GM18873 (cell line): ENCODE measurements around the gene KCNK10.
"Not testable (repeated sequence)": the region's sequence is repeated elsewhere in the genome, so short reads cannot be mapped to it uniquely, and the experiment has no call there.

Experiments
- ATAC-seq: cut with Tn5 transposase; IDR thresholded peaks from one replicate; pipeline ENCODE4 v1.9.1; 2021; ENCODE audit warnings: mild to moderate bottlenecking, moderate library complexity, moderate number of reproducible peaks; ENCODE audit not compliant: unreplicated experiment, low FRiP score

KCNK10 gene

GRCh38 chr14:88272390-88273269 is 50.4 kb downstream of the KCNK10 start:
- ATAC-seq: no peak

DNA sequence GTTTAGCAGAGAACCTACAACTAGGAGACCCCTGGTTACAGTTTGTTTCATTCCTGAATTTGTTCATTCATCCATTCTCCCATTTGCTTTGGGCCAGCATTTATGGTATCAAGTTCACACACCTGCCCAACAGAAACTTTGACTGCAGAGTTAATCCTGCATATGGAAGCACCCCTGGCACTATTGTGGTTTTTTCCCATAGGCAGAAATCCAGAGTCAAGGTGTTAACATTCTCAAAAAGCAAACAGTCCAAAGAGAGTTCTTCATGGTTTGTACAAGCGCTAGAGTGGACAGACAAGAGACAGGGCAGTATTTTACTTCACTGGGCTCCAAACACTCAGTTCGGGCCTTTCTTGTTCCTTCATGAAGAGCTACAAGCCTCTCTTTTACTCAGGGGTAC is 51.9 kb downstream of the KCNK10 start:
- no peak for ATAC-seq

- ATAC-seq: no peak
Measured at GRCh38 chr14:88270776-88271175, 52.3 kb downstream of the KCNK10 start.

- ATAC-seq: no peak
Measured at GRCh38 chr14:88269806-88270420, 53.2 kb downstream of the KCNK10 start.

- no peak for ATAC-seq
Measured at GRCh38 chr14:88266474-88266873, 56.6 kb downstream of the KCNK10 start.

GRCh38 chr14:88264116-88264515 is 59.0 kb downstream of the KCNK10 start:
- ATAC-seq: no peak

- ATAC-seq: not testable (repeated sequence)
Measured at GRCh38 chr14:88261302-88261701, 61.8 kb downstream of the KCNK10 start.

DNA sequence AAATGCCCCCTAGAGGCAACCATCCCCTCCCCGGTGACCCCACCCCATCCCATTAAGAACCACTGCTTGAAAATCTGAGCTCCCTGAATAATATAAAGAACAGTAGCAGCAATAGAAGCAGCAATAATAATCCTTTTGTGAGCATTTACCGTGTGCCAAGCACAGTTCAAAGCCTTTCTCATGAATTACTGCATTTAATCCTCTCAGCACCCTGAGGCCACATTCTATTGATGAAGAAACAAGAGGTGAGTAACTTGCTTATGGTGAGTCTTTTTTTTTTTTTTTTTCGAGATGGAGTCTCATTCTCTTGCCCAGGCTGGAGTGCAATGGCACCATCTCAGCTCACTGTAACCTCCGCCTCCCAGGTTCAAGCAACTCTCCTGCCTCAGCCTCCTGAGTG is 65.0 kb downstream of the KCNK10 start:
- ATAC-seq: no peak

DNA sequence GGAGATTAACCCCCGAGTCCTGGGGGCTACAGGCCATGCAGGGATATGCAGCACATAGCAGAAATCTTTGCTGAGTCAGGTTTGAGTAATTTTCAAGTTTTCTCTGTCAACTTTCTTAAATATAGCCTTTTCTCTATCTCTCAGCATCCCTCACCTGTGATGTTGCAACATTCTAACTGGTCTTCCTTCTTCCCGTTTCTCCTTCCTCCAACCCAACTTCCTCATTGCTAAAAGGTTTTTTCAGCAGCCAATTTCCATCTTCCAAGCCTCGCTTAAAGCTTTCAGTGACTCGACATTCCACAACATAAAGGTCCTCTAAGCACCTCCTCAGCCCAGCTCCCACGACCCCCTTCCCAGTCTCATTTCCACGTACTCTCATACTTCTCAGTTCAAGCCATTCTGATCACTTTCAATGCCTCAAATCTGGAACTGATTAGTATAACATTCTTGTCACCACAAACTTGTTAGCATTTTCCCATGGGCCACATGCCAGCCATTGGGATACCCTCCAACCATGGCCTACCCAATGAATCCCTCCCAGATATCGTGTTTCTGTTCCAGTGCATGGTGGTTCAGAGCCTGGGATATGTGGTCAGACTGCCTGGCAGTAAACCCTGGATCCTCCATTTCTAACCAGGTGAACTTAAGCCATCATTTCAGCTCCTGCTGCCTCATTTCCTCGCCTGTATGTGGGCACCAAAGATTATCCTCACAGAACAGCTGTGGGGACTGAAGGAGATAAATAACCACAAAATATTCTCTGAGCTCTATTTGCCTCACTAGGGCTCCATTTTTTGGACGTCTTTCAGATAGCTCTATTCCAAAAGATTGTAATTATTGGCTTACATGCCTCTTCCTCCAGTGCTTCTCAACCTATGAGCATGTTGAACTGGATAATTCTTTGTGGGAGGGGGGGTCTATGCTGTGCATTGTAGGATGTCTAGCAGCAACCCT is 65.8 kb downstream of the KCNK10 start:
- no peak for ATAC-seq

DNA sequence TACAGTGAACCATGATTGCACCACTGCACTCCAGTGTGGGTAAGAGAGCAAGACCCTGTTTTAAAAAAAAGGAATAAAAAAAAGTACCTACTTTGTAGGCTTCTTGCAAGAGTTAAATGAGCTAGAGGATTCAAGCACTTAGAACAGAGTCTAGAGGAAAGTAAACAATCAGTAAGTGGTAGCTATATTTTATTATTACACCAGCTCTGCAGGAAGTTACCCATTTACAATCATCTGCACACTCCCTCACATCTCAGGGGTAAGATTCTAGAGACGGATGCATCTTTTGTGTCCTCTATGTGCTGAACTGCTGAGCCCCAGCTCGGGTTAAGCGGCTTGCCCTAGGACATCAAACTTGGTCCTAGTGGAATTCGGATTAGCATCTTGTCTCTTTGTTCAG is 67.3 kb downstream of the KCNK10 start:
- ATAC-seq: no peak

DNA sequence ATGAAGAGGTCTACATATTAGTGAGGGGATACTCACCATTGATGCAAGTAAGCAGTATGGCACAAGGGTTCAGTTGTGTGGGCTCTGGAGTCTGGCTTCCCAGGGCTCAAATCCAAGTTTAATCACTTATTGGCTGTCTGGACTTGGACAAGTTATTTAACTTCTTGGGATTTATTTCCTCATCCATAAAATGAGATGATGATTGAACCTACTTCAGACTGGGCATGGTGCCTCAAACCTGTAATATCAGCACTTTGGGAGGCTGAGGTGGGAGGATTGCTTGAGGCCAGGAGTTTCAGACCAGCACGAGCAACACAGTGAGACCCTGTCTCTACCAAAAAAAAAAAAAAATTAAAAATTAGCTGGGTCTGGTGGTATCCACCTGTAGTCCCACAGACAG is 67.9 kb downstream of the KCNK10 start:
- no peak for ATAC-seq

GRCh38 chr14:88252498-88252897 is 70.6 kb downstream of the KCNK10 start:
- no peak for ATAC-seq

GRCh38 chr14:88251650-88252049 is 71.4 kb downstream of the KCNK10 start:
- no peak for ATAC-seq

GRCh38 chr14:88249266-88249665 is 73.8 kb downstream of the KCNK10 start:
- no peak for ATAC-seq

DNA sequence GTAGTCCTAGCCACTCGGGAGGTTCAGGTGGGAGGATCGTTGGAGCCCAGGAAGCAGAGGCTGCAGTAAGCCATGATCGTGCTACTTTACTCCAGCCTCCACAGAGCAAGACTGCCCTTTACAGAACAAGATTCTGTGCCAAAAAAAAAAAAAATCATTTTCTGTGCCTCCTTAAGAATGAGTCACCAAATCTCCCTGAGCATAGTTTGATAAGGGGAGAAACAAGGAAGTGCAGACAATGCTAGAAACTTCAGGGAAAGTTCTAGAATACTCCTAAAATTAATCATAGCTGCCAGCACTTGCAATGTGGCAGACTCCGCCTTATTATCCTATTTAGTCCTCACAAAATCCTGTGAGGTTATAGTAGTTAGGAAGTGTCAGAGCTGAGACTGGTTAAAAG is 74.5 kb downstream of the KCNK10 start:
- no peak for ATAC-seq

DNA sequence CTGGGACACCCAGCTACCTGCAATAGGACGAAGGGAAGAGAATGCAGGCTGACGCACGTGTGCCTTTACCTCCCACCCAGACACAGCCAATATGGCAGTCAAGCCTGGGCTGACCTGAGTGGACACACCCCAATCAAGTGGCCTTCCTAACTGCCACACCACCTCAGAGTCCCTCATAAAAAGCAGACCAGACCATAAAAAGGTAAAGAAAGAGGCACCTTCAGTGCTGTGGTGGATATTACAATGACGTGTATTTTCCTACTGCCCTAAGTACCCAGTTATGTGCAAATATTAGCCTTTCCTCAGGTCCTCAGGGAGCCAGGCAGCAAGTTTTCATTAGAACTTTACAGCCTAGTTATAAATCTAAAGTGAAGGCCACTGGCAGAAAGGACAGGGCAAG is 75.8 kb downstream of the KCNK10 start:
- no peak for ATAC-seq

- no peak for ATAC-seq
Measured at GRCh38 chr14:88245321-88245720, 77.7 kb downstream of the KCNK10 start.

DNA sequence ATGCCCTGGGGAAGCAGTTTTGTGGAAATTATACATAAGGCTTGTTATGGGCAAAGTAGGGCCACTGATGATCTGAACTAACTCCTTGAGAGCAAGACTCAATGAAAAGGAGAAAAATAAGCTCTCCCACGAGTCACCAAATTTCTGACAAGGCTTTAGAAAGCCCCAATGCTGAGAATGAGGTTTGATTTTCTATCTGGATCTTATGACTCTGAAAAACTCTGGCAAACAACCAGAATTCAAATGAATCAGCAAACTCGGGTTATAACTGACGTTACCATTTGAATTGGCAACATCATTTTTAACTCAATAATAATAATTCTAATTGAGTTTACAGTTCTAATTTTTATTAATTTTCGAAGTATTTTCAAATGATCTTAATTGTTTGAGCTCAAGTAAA is 79.1 kb downstream of the KCNK10 start:
- no peak for ATAC-seq

DNA sequence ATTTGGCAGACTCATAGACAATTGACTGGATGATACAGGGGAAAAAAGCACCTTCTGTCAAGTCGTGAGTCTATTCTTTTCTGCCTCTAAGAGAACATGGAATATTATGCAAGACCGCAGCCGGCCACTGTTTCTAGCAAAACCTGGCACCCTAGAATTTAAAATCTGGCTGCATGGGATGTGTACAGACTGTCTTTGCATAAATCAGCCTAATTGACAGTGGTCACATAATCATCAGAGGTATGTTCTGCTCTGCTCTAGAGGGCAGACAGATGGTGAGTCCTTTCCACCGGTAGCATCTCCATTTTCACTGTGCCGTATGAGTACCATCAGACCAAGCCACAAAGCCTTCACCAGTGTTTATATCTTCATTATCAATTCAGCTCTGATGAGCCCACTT is 80.6 kb downstream of the KCNK10 start:
- ATAC-seq: no peak

- ATAC-seq: no peak
Measured at GRCh38 chr14:88241810-88242209, 81.3 kb downstream of the KCNK10 start.

DNA sequence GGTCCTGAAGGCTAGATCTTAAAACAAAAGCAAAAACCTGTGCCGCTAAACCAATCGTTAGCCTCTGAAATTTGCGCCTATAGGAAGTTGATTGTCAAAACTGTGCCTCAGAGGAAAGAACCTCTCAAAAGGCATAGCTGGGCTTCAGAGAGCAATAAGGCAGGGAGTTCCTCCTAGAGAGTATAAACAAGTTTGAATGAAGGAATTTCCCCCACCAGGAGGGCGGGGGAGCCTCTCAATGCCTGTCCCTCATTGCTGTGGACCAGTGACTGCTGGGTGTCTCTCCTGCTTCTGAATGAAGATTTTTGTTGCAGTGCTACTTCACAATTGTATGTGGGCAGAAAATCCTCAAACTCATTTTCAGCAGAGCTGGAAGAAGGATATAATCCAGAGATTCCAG is 88.6 kb downstream of the KCNK10 start:
- no peak for ATAC-seq
